Calu3 (cell line): ENCODE results near the gene SAP30. TPM values are rescaled to one million over a fixed set of nuclear protein-coding genes. Genes with fewer than 3 reads are reported as not detected.

Experiments used
- BruUV-seq: library from RNA; stranded (reverse); fragments of 400-500 nt; replicated peaks from 2 replicates; lab custom pipeline; 2021; lab: Mats Ljungman, UMichigan
- CTCF ChIA-PET: fragments of 300-600 bp; sonication (Branson Sonifier 250); formaldehyde crosslinking; loops from one replicate; lab custom pipeline; 2022; ENCODE audit warnings: antibody characterized with exemption; lab: Charles Lee
- DNase-seq: peaks from one replicate; pipeline ENCODE4 v3.0.0; 2022
- H3K27ac Mint-ChIP-seq: one replicate; pipeline ENCODE4 v1.8.0; 2022; ENCODE audit warnings: mixed read lengths; ENCODE audit not compliant: unreplicated experiment
- H3K27me3 Mint-ChIP-seq: one replicate; pipeline ENCODE4 v1.8.0; 2022; ENCODE audit warnings: mixed read lengths; ENCODE audit not compliant: unreplicated experiment
- H3K36me3 Mint-ChIP-seq: one replicate; pipeline ENCODE4 v1.8.0; 2022; ENCODE audit warnings: mild to moderate bottlenecking, moderate library complexity, mixed read lengths; ENCODE audit not compliant: insufficient read depth, unreplicated experiment
- H3K4me1 Mint-ChIP-seq: one replicate; pipeline ENCODE4 v1.8.0; 2022; ENCODE audit warnings: mild to moderate bottlenecking, low read depth, mixed read lengths; ENCODE audit not compliant: unreplicated experiment
- H3K4me3 Mint-ChIP-seq: one replicate; pipeline ENCODE4 v1.8.0; 2022; ENCODE audit warnings: mild to moderate bottlenecking, low read depth, moderate library complexity, mixed read lengths; ENCODE audit not compliant: unreplicated experiment
- H3K9me3 Mint-ChIP-seq: one replicate; pipeline ENCODE4 v1.8.0; 2022; ENCODE audit warnings: low read depth, mixed read lengths; ENCODE audit not compliant: unreplicated experiment
- intact Hi-C: fragments of 100-400 bp; cut with micrococcal nuclease; formaldehyde crosslinking; loops from one replicate; pipeline ENCODE4 v1.10.0; 2022; ENCODE audit not compliant: unreplicated experiment
- total RNA-seq: library from RNA; stranded (reverse); gene quantifications from 2 replicates; pipeline ENCODE4 v1.2.3, GENCODE V29; 2022
- TF ChIP-seq, protein P1 (sequence below): fragments of 200-600 bp; IDR thresholded peaks from one replicate; pipeline ENCODE4 v1.8.0; 2022; ENCODE audit warnings: antibody characterized with exemption; ENCODE audit not compliant: unreplicated experiment

The SAP30 gene
- total RNA-seq, 1 experiment from 2014 or later, result 12.7 TPM

DNA sequence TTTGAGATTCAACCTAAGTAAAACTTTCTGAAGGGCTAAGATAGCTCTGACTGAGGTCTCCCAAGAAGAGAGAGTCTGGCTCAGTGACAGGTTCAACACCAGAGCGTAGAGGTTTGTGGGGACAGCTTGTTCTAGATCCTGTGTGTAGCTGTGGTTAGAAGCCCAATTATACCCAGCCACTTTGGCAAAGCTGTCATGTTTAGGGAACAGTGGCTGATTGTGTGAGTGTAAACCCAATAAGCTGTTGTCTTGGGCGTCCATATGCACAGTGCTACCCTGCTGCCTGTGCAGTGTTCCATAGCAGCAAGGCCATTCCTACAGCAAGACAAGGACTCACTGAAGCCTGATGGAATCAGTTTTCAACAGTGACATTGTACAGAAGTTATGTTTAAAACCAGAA, 39.3 kb downstream of the SAP30 start:
- intact Hi-C loops, result loop anchor here (5.0 kb wide), 1 partner anchor 38 kb away; the partner anchor contains the start of gene SAP30
- H3K27ac Mint-ChIP-seq, result no peak overlapping the region
- TF ChIP-seq, protein P1, sequence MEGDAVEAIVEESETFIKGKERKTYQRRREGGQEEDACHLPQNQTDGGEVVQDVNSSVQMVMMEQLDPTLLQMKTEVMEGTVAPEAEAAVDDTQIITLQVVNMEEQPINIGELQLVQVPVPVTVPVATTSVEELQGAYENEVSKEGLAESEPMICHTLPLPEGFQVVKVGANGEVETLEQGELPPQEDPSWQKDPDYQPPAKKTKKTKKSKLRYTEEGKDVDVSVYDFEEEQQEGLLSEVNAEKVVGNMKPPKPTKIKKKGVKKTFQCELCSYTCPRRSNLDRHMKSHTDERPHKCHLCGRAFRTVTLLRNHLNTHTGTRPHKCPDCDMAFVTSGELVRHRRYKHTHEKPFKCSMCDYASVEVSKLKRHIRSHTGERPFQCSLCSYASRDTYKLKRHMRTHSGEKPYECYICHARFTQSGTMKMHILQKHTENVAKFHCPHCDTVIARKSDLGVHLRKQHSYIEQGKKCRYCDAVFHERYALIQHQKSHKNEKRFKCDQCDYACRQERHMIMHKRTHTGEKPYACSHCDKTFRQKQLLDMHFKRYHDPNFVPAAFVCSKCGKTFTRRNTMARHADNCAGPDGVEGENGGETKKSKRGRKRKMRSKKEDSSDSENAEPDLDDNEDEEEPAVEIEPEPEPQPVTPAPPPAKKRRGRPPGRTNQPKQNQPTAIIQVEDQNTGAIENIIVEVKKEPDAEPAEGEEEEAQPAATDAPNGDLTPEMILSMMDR, result no peak
- no TSS peak for BruUV-seq
- no peaks in the 10 kb centered on the region for H3K4me1 Mint-ChIP-seq
- CTCF ChIA-PET, result interaction anchor here (1.2 kb wide), 1 partner anchor 10 kb away, joined by 8 read pairs; no protein-coding TSS in a partner anchor
- no peaks in the 10 kb centered on the region for H3K9me3 Mint-ChIP-seq
- DNase-seq, result no peak
- H3K36me3 Mint-ChIP-seq, result no peaks in the 10 kb centered on the region
- H3K4me3 Mint-ChIP-seq, result no peak overlapping the region
- H3K27me3 Mint-ChIP-seq, result no peaks in the 10 kb centered on the region

DNA sequence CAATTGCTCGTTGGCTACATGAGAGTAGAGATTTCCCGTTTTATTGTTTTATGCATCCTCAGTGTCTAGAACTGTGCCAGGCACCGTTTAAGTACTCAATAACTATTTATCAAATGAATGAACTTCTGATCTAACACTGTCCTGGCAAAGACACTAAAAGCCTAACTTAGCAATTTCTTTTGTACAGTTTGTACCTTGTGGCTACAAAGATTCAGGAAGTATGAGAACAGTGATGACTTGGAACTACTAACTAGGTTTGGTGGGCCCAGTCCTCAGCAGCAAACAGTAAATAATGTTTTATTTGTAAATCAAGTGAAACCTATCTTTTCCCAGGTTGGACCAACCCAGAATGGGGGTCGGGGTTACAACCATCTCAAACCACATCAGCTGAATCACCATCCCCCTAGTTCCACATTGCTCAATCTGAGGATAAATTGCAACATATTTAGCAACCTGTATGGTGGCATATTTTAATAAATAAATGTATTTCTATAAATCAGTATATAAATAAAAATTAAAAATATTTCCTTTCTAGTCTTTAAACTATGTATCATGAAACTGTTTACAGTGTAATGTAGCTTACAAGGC, 40.4 kb downstream of the SAP30 start:
- CTCF ChIA-PET, result no interaction called here
- no TSS peak for BruUV-seq
- Mint-ChIP-seq H3K9me3 (no peaks in the 10 kb centered on the region), H3K36me3 (no peaks in the 10 kb centered on the region), H3K4me3 (no peak overlapping the region), H3K27me3 (no peaks in the 10 kb centered on the region), H3K4me1 (no peaks in the 10 kb centered on the region), H3K27ac (no peak overlapping the region)
- intact Hi-C loops, result loop anchor here (5.0 kb wide), 1 partner anchor 39 kb away; the partner anchor contains the start of gene SAP30
- TF ChIP-seq, protein P1, result no peak
- DNase-seq, result no peak

DNA sequence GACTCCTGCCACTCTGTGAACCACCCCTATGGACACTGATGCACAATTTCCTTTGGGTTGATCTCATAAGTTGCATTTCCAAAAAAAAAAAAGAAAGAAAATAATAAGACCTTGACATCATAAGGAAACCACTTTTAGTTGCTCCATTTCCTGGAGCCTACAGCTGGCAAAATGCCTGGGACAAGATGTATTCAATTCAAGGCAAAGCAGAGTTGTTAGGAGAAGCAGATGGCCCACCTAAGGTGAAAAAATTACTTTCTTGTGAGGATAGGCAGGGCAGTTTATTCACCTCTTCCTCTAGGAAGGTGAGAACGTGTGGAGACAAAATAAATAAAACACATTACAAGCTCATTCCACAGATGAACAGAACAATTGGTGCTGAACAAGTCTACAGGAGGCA, 42.3 kb downstream of the SAP30 start:
- TF ChIP-seq, protein P1, result no peak
- H3K4me3 Mint-ChIP-seq, result no peak overlapping the region
- H3K4me1 Mint-ChIP-seq, result no peaks in the 10 kb centered on the region
- H3K9me3 Mint-ChIP-seq, result no peaks in the 10 kb centered on the region
- H3K27ac Mint-ChIP-seq, result no peak overlapping the region
- H3K36me3 Mint-ChIP-seq, result no peaks in the 10 kb centered on the region
- intact Hi-C loops, result loop anchor here (5.0 kb wide), 1 partner anchor 41 kb away; the partner anchor contains the start of gene SAP30
- no peaks in the 10 kb centered on the region for H3K27me3 Mint-ChIP-seq
- DNase-seq, result no peak
- no TSS peak for BruUV-seq
- CTCF ChIA-PET, result interaction anchor here (0.5 to 1.1 kb wide), 4 partner anchors 10 to 94 kb away, joined by 3 to 5 read pairs (median 4); no protein-coding TSS in a partner anchor

DNA sequence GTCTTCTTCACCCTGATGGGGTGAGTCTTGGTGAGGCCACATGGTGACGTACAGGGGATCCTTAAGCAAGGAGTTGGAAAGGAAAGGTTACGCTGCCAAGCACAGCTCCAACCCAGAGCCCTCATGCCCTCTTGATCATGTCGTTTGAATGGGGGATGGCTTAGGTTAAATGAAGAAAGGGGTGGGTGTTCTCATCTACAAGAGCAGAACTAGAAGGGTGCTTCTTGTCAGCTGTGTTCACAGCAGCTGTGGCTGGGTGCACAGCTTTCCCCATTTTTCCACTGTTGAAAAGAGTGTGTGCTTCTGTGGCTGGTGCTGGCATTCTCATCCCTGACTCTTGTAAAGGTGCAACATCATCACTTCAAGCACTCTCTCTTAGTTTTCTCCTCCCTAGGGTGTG, 43.7 kb downstream of the SAP30 start:
- CTCF ChIA-PET, result interaction anchor here (1.3 kb wide), 1 partner anchor 401 kb away, joined by 5 read pairs; no protein-coding TSS in a partner anchor
- intact Hi-C loops, result loop anchor here (5.0 kb wide), 1 partner anchor 42 kb away; the partner anchor contains the start of gene SAP30
- H3K4me3 Mint-ChIP-seq, result no peak overlapping the region
- DNase-seq, result no peak
- no peaks in the 10 kb centered on the region for H3K9me3 Mint-ChIP-seq
- no peak overlapping the region for H3K27ac Mint-ChIP-seq
- TF ChIP-seq, protein P1, result no peak
- no peaks in the 10 kb centered on the region for H3K27me3 Mint-ChIP-seq
- H3K4me1 Mint-ChIP-seq, result no peaks in the 10 kb centered on the region
- BruUV-seq, result no TSS peak
- no peaks in the 10 kb centered on the region for H3K36me3 Mint-ChIP-seq
